SK-N-SH treated with all-trans-retinoic acid at 6 μM for 48 hours (cell line): ENCODE measurements around the gene ANKEF1.

Experiments
- CREB5 ChIP-seq: fragments of 250-450 bp; sonication (Bioruptor Pico); IDR thresholded peaks from 2 replicates; pipeline ENCODE4 v1.5.1; 2020; ENCODE audit warnings: low read depth, mild to moderate bottlenecking, moderate library complexity
- POU6F1 ChIP-seq: fragments of 250-450 bp; sonication (Bioruptor Pico); IDR thresholded peaks from 2 replicates; pipeline ENCODE4 v1.8.0; 2021; ENCODE audit warnings: low read depth, mild to moderate bottlenecking, moderate library complexity, borderline replicate concordance
- ZFP3 ChIP-seq: fragments of 250-450 bp; sonication (Bioruptor Pico); IDR thresholded peaks from 2 replicates; pipeline ENCODE4 v1.5.0; 2020; ENCODE audit warnings: mild to moderate bottlenecking, moderate library complexity
- ZNF565 ChIP-seq: fragments of 450-650 bp; formaldehyde crosslinking; conservative IDR thresholded peaks from 2 replicates; pipeline ENCODE4 v1.5.0; 2020; ENCODE audit warnings: low read depth, mild to moderate bottlenecking, moderate library complexity
- ZNF8 ChIP-seq: fragments of 450-650 bp; formaldehyde crosslinking; IDR thresholded peaks from 2 replicates; pipeline ENCODE4 v1.5.0; 2020; ENCODE audit warnings: mild to moderate bottlenecking, moderate library complexity

DNA sequence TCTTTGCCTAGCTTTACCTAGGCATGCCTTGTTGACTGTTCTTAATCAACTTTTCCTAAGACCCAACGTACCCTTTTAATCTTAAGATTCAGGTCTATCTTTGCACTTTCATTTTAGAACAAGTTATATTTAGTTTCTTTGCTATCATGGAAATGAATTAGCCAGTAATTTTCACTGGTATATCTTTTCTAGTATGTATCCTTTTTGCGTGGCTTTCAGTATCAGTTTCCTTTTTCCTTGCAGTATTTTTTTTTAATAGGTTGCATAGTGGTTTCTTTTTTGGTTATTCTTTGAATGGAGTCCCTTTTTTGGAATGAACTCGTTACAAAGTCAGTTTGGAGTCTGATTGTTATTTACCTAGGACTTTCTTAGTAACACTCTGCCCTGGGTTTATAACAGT is 7.3 kb downstream of the ANKEF1 start:
- TF ChIP-seq CREB5 (CRISPR knock-in tag) (no peak), ZNF565 (CRISPR knock-in tag) (no peak), ZFP3 (no peak), ZNF8 (no peak), POU6F1 (CRISPR knock-in tag) (no peak)
